HEK293 (cell line): Measurements from ENCODE around the gene MAP3K5.
A peak's percentile ranks its signal among the peaks of the same experiment; 100 is the strongest.

Experiments
- FEZF1 ChIP-seq: fragments of 450-650 bp; formaldehyde crosslinking; IDR thresholded peaks from 2 replicates; pipeline ENCODE4 v1.5.1; 2016; ENCODE audit warnings: missing biosample characterization, missing genetic modification characterization
- HOXA7 ChIP-seq: sonication (generic); formaldehyde crosslinking; IDR thresholded peaks from 2 replicates; pipeline ENCODE4 v1.8.1; 2022; ENCODE audit warnings: missing genetic modification reagents, borderline replicate concordance
- KLF1 ChIP-seq: fragments of 450-650 bp; formaldehyde crosslinking; IDR thresholded peaks from 2 replicates; pipeline ENCODE4 v1.5.1; 2016; ENCODE audit warnings: missing biosample characterization, missing genetic modification characterization
- KLF16 ChIP-seq: fragments of 450-650 bp; formaldehyde crosslinking; IDR thresholded peaks from 2 replicates; pipeline ENCODE4 v1.5.1; 2017; ENCODE audit warnings: missing biosample characterization, missing genetic modification characterization
- OSR2 ChIP-seq: fragments of 450-650 bp; formaldehyde crosslinking; IDR thresholded peaks from 2 replicates; pipeline ENCODE4 v1.5.1; 2016; ENCODE audit warnings: missing biosample characterization, missing genetic modification characterization
- SCRT1 ChIP-seq: fragments of 450-650 bp; formaldehyde crosslinking; IDR thresholded peaks from 2 replicates; pipeline ENCODE4 v1.5.1; 2016; ENCODE audit warnings: missing biosample characterization, missing genetic modification characterization, borderline replicate concordance
- SCRT2 ChIP-seq: fragments of 450-650 bp; formaldehyde crosslinking; IDR thresholded peaks from 2 replicates; pipeline ENCODE4 v1.5.1; 2016; ENCODE audit warnings: missing biosample characterization, missing genetic modification characterization
- WT1 ChIP-seq: fragments of 450-650 bp; formaldehyde crosslinking; IDR thresholded peaks from 2 replicates; pipeline ENCODE4 v1.5.1; 2016; ENCODE audit warnings: missing biosample characterization, missing genetic modification characterization
- YY1 ChIP-seq: fragments of 450-650 bp; formaldehyde crosslinking; IDR thresholded peaks from 2 replicates; pipeline ENCODE4 v1.5.1; 2018; ENCODE audit warnings: missing biosample characterization, missing genetic modification characterization
- ZBTB20 ChIP-seq: fragments of 450-650 bp; formaldehyde crosslinking; IDR thresholded peaks from 2 replicates; pipeline ENCODE4 v1.5.1; 2016; ENCODE audit warnings: missing biosample characterization, missing genetic modification characterization
- ZBTB8A ChIP-seq: fragments of 450-650 bp; formaldehyde crosslinking; IDR thresholded peaks from 2 replicates; pipeline ENCODE4 v1.5.1; 2016; ENCODE audit warnings: missing biosample characterization, missing genetic modification characterization
- ZNF10 ChIP-seq: fragments of 450-650 bp; formaldehyde crosslinking; IDR thresholded peaks from 2 replicates; pipeline ENCODE4 v1.5.1; 2017; ENCODE audit warnings: missing biosample characterization, missing genetic modification characterization
- ZNF146 ChIP-seq: fragments of 450-650 bp; formaldehyde crosslinking; IDR thresholded peaks from 2 replicates; pipeline ENCODE4 v1.5.1; 2016; ENCODE audit warnings: missing biosample characterization, missing genetic modification characterization
- ZNF155 ChIP-seq: fragments of 450-650 bp; formaldehyde crosslinking; IDR thresholded peaks from 2 replicates; pipeline ENCODE4 v1.5.1; 2016; ENCODE audit warnings: missing biosample characterization, missing genetic modification characterization
- ZNF202 ChIP-seq: fragments of 450-650 bp; formaldehyde crosslinking; IDR thresholded peaks from 2 replicates; pipeline ENCODE4 v1.5.1; 2016; ENCODE audit warnings: missing biosample characterization, missing genetic modification characterization, borderline replicate concordance
- ZNF248 ChIP-seq: fragments of 450-650 bp; formaldehyde crosslinking; IDR thresholded peaks from 2 replicates; pipeline ENCODE4 v1.5.1; 2017; ENCODE audit warnings: missing biosample characterization, missing genetic modification characterization
- ZNF266 ChIP-seq: fragments of 450-650 bp; formaldehyde crosslinking; IDR thresholded peaks from 2 replicates; pipeline ENCODE4 v1.5.1; 2016; ENCODE audit warnings: missing biosample characterization, missing genetic modification characterization, low read depth
- ZNF292 ChIP-seq: fragments of 450-650 bp; formaldehyde crosslinking; IDR thresholded peaks from 2 replicates; pipeline ENCODE4 v1.5.1; 2016; ENCODE audit warnings: low read depth, missing biosample characterization, missing genetic modification characterization, borderline replicate concordance
- ZNF341 ChIP-seq: fragments of 450-650 bp; formaldehyde crosslinking; IDR thresholded peaks from 2 replicates; pipeline ENCODE4; 2016; ENCODE audit warnings: low read depth, missing biosample characterization, missing genetic modification characterization
- ZNF391 ChIP-seq: fragments of 450-650 bp; formaldehyde crosslinking; IDR thresholded peaks from 2 replicates; pipeline ENCODE4 v1.5.1; 2016; ENCODE audit warnings: low read depth, missing biosample characterization, missing genetic modification characterization, borderline replicate concordance
- ZNF416 ChIP-seq: fragments of 450-650 bp; formaldehyde crosslinking; IDR thresholded peaks from 2 replicates; pipeline ENCODE4 v1.5.1; 2016; ENCODE audit warnings: missing biosample characterization, missing genetic modification characterization
- ZNF426 ChIP-seq: fragments of 450-650 bp; formaldehyde crosslinking; IDR thresholded peaks from 2 replicates; pipeline ENCODE4 v1.5.1; 2017; ENCODE audit warnings: missing biosample characterization, missing genetic modification characterization, mild to moderate bottlenecking, inconsistent platforms, moderate library complexity
- ZNF48 ChIP-seq: fragments of 450-650 bp; formaldehyde crosslinking; IDR thresholded peaks from 2 replicates; pipeline ENCODE4 v1.5.1; 2016; ENCODE audit warnings: missing biosample characterization, missing genetic modification characterization
- ZNF585B ChIP-seq: fragments of 450-650 bp; formaldehyde crosslinking; IDR thresholded peaks from 2 replicates; pipeline ENCODE4 v1.5.1; 2016; ENCODE audit warnings: missing biosample characterization, missing genetic modification characterization
- ZNF623 ChIP-seq: fragments of 450-650 bp; formaldehyde crosslinking; IDR thresholded peaks from 2 replicates; pipeline ENCODE4 v1.5.1; 2016; ENCODE audit warnings: missing biosample characterization, missing genetic modification characterization
- ZNF791 ChIP-seq: fragments of 450-650 bp; formaldehyde crosslinking; IDR thresholded peaks from 2 replicates; pipeline ENCODE4 v1.5.1; 2016; ENCODE audit warnings: missing biosample characterization, missing genetic modification characterization
- ZNF837 ChIP-seq: fragments of 450-650 bp; formaldehyde crosslinking; IDR thresholded peaks from 2 replicates; pipeline ENCODE4 v1.5.1; 2016; ENCODE audit warnings: missing biosample characterization, missing genetic modification characterization
- ZSCAN23 ChIP-seq: fragments of 450-650 bp; formaldehyde crosslinking; IDR thresholded peaks from 2 replicates; pipeline ENCODE4 v1.5.1; 2016; ENCODE audit warnings: missing biosample characterization, missing genetic modification characterization
- ZXDB ChIP-seq: fragments of 450-650 bp; formaldehyde crosslinking; IDR thresholded peaks from 2 replicates; pipeline ENCODE4 v1.5.1; 2016; ENCODE audit warnings: missing biosample characterization, missing genetic modification characterization
- TF ChIP-seq, protein P1 (sequence below): IDR thresholded peaks from 2 replicates; pipeline ENCODE4 v1.6.1; 2011; ENCODE audit warnings: mild to moderate bottlenecking, low read depth, low read length, borderline replicate concordance
- TF ChIP-seq, protein P2 (sequence below): fragments of 450-650 bp; formaldehyde crosslinking; IDR thresholded peaks from 2 replicates; pipeline ENCODE4 v1.5.1; 2016; ENCODE audit warnings: missing biosample characterization, missing genetic modification characterization
- TF ChIP-seq, protein P3 (sequence below): fragments of 450-650 bp; formaldehyde crosslinking; IDR thresholded peaks from 2 replicates; pipeline ENCODE4 v1.5.1; 2016; ENCODE audit warnings: missing biosample characterization, missing genetic modification characterization
- TF ChIP-seq, protein P4 (sequence below): fragments of 450-650 bp; formaldehyde crosslinking; IDR thresholded peaks from 2 replicates; pipeline ENCODE4 v1.5.1; 2017; ENCODE audit warnings: missing biosample characterization, missing genetic modification characterization
- TF ChIP-seq, protein P5 (sequence below): fragments of 450-650 bp; formaldehyde crosslinking; IDR thresholded peaks from 2 replicates; pipeline ENCODE4 v1.5.1; 2016; ENCODE audit warnings: missing biosample characterization, missing genetic modification characterization

Gene MAP3K5

DNA sequence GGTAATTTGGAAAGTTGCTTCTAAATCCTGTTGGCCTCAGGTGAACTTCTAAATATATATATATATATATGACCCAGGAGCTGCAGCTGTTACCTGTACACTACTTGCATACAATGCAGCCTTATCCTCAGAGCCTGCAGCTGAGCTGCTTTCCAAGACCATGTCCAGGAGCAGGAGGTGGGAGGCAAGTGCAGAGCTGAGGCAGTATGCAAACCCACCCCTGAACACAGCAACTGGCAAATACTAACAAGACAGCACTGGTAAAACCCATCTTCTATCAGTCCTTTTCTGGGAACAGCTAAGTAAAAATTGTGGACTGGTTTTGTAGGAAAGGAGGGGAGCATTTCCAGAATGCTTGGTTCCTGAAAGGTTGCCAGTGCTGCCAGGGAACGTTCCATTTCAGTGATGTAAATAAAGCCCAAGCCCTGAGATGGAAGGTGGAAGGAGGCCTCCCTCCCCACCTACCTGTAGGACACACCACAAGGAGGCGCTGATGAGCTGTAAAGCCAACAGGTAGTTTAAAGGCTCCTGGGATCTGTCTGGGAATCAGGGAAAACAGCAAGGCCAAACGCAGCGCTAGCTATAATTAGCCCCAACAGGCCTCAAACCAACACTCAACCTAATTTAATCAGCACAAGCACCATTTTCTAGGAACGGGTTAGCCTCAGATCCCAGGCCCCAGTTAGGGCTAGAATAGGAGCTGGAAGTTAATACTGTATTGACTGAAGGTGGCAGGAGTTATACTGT, 148.3 kb downstream of the MAP3K5 start (continued):
- TF ChIP-seq SCRT2 (tag by site-specific recombination) (peak; percentile 100), ZBTB8A (tag by site-specific recombination) (peak; percentile 34; the same call in 1 of the 2 replicates), ZNF48 (no peak), ZNF341 (tag by site-specific recombination) (no peak), ZSCAN23 (tag by site-specific recombination) (no peak), HOXA7 (CRISPR knock-in tag) (no peak), OSR2 (tag by site-specific recombination) (peak; percentile 29; the same call in 1 of the 2 replicates), ZNF391 (tag by site-specific recombination) (no peak), FEZF1 (tag by site-specific recombination) (no peak), ZNF416 (tag by site-specific recombination) (no peak), ZNF623 (tag by site-specific recombination) (no peak), KLF1 (tag by site-specific recombination) (no peak), ZNF266 (tag by site-specific recombination) (no peak), ZNF155 (tag by site-specific recombination) (no peak), ZNF292 (tag by site-specific recombination) (no peak), ZBTB20 (no peak), ZNF146 (tag by site-specific recombination) (no peak), WT1 (tag by site-specific recombination) (no peak), YY1 (tag by site-specific recombination) (no peak), ZNF837 (tag by site-specific recombination) (no peak), ZNF202 (tag by site-specific recombination) (no peak), ZNF248 (tag by site-specific recombination) (no peak), ZNF791 (tag by site-specific recombination) (no peak), ZNF10 (tag by site-specific recombination) (no peak), ZNF585B (no peak), ZNF426 (tag by site-specific recombination) (no peak), ZXDB (tag by site-specific recombination) (0 out of 2 replicates have a peak, but pooled peaks have one; percentile 53), SCRT1 (peak; percentile 100), KLF16 (tag by site-specific recombination) (no peak)
- TF ChIP-seq, protein P1, sequence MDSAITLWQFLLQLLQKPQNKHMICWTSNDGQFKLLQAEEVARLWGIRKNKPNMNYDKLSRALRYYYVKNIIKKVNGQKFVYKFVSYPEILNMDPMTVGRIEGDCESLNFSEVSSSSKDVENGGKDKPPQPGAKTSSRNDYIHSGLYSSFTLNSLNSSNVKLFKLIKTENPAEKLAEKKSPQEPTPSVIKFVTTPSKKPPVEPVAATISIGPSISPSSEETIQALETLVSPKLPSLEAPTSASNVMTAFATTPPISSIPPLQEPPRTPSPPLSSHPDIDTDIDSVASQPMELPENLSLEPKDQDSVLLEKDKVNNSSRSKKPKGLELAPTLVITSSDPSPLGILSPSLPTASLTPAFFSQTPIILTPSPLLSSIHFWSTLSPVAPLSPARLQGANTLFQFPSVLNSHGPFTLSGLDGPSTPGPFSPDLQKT, result no peak
- TF ChIP-seq, protein P2, sequence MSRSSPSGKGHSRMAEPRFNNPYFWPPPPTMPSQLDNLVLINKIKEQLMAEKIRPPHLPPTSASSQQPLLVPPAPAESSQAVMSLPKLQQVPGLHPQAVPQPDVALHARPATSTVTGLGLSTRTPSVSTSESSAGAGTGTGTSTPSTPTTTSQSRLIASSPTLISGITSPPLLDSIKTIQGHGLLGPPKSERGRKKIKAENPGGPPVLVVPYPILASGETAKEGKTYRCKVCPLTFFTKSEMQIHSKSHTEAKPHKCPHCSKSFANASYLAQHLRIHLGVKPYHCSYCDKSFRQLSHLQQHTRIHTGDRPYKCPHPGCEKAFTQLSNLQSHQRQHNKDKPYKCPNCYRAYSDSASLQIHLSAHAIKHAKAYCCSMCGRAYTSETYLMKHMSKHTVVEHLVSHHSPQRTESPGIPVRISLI (tag by site-specific recombination), result no peak
- TF ChIP-seq, protein P3, sequence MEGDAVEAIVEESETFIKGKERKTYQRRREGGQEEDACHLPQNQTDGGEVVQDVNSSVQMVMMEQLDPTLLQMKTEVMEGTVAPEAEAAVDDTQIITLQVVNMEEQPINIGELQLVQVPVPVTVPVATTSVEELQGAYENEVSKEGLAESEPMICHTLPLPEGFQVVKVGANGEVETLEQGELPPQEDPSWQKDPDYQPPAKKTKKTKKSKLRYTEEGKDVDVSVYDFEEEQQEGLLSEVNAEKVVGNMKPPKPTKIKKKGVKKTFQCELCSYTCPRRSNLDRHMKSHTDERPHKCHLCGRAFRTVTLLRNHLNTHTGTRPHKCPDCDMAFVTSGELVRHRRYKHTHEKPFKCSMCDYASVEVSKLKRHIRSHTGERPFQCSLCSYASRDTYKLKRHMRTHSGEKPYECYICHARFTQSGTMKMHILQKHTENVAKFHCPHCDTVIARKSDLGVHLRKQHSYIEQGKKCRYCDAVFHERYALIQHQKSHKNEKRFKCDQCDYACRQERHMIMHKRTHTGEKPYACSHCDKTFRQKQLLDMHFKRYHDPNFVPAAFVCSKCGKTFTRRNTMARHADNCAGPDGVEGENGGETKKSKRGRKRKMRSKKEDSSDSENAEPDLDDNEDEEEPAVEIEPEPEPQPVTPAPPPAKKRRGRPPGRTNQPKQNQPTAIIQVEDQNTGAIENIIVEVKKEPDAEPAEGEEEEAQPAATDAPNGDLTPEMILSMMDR (tag by site-specific recombination), result peak; percentile 71
- TF ChIP-seq, protein P4, sequence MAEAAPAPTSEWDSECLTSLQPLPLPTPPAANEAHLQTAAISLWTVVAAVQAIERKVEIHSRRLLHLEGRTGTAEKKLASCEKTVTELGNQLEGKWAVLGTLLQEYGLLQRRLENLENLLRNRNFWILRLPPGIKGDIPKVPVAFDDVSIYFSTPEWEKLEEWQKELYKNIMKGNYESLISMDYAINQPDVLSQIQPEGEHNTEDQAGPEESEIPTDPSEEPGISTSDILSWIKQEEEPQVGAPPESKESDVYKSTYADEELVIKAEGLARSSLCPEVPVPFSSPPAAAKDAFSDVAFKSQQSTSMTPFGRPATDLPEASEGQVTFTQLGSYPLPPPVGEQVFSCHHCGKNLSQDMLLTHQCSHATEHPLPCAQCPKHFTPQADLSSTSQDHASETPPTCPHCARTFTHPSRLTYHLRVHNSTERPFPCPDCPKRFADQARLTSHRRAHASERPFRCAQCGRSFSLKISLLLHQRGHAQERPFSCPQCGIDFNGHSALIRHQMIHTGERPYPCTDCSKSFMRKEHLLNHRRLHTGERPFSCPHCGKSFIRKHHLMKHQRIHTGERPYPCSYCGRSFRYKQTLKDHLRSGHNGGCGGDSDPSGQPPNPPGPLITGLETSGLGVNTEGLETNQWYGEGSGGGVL, result no peak
- TF ChIP-seq, protein P5, sequence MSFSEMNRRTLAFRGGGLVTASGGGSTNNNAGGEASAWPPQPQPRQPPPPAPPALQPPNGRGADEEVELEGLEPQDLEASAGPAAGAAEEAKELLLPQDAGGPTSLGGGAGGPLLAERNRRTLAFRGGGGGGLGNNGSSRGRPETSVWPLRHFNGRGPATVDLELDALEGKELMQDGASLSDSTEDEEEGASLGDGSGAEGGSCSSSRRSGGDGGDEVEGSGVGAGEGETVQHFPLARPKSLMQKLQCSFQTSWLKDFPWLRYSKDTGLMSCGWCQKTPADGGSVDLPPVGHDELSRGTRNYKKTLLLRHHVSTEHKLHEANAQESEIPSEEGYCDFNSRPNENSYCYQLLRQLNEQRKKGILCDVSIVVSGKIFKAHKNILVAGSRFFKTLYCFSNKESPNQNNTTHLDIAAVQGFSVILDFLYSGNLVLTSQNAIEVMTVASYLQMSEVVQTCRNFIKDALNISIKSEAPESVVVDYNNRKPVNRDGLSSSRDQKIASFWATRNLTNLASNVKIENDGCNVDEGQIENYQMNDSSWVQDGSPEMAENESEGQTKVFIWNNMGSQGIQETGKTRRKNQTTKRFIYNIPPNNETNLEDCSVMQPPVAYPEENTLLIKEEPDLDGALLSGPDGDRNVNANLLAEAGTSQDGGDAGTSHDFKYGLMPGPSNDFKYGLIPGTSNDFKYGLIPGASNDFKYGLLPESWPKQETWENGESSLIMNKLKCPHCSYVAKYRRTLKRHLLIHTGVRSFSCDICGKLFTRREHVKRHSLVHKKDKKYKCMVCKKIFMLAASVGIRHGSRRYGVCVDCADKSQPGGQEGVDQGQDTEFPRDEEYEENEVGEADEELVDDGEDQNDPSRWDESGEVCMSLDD (tag by site-specific recombination), result no peak
